Uterus (tissue), 4 donors: ENCODE data around the gene MCRIP1. TPM values are rescaled to one million over a fixed set of nuclear protein-coding genes. Genes with fewer than 3 reads are reported as not detected.

Experiments used
- DNase-seq, 2 donors: peaks; one replicate each; pipeline ENCODE4 v3.0.0-alpha.2; 2019 to 2020
- H3K27ac ChIP-seq, 2 donors: fragments of 200-600 bp; sonication (generic); 1 replicate in 1 of 2; 2 replicates in 1 of 2; pipeline ENCODE4 v1.5.1; 2016 to 2018
- H3K27me3 ChIP-seq, 2 donors: fragments of 200-600 bp; sonication (generic); one replicate each; pipeline ENCODE4 v1.5.1; 2018 to 2019; ENCODE audit warnings: control low read depth in 1 of 2
- H3K36me3 ChIP-seq, 2 donors: fragments of 200-600 bp; sonication (generic); one replicate each; pipeline ENCODE4 v1.5.1; 2019; ENCODE audit warnings: control low read depth in 1 of 2
- H3K4me1 ChIP-seq, 2 donors: fragments of 200-600 bp; sonication (generic); one replicate each; pipeline ENCODE4 v1.5.1; 2018 to 2019; ENCODE audit warnings: control low read depth in 1 of 2
- H3K4me3 ChIP-seq, 2 donors: fragments of 200-600 bp; sonication (generic); 1 replicate in 1 of 2; 2 replicates in 1 of 2; pipeline ENCODE4 v1.5.1; 2018 to 2019; ENCODE audit warnings: mild to moderate bottlenecking in 1 of 2
- H3K9me3 ChIP-seq, 2 donors: fragments of 200-600 bp; sonication (generic); one replicate each; pipeline ENCODE4 v1.5.1; 2019; ENCODE audit warnings: control low read depth in 1 of 2
- CTCF ChIP-seq, 4 experiments: fragments of 200-600 bp in 2 of 4; fragments of 450-650 bp in 2 of 4; sonication (generic) in 2 of 4; IDR thresholded peaks; one replicate each; pipeline ENCODE4 v1.5.1; 2016 to 2019; ENCODE audit warnings: antibody characterized with exemption in 4 of 4, mild to moderate bottlenecking in 2 of 4, moderate library complexity in 1 of 4
- POLR2A ChIP-seq, 2 donors: fragments of 450-650 bp; IDR thresholded peaks; one replicate each; pipeline ENCODE4 v1.6.1; 2016; ENCODE audit warnings: antibody characterized with exemption in 2 of 2, mild to moderate bottlenecking in 1 of 2, moderate library complexity in 1 of 2
- intact Hi-C: fragments of 100-400 bp; cut with DNase I; formaldehyde crosslinking; loops from one replicate; pipeline ENCODE4 v1.15.1; 2023; ENCODE audit warnings: low total_unique reads
- total RNA-seq, 4 donors: library from RNA; depleted of rRNA in 3 of 4; stranded (reverse); fragments of >200 nt in 3 of 4; gene quantifications; one replicate each; pipeline versions ENCODE4 v1.1.0 to v1.2.4, GENCODE V29; 2014 to 2023
- donor health status: DM: yes; HTN: yes; CAD: no.

The MCRIP1 gene
- total RNA-seq, 4 donors from 2014 or later, result 30.5 to 92.6 (median 61.3) TPM

- no peaks in the 10 kb centered on the region for H3K9me3 ChIP-seq
- no peak for DNase-seq
- intact Hi-C loops, result no loop called here
- no peaks in the 10 kb centered on the region for H3K4me1 ChIP-seq
- no peak overlapping the region for H3K27ac ChIP-seq
- no peaks in the 10 kb centered on the region for H3K27me3 ChIP-seq
- H3K4me3 ChIP-seq, result no peak overlapping the region
- H3K36me3 ChIP-seq, result no peaks in the 10 kb centered on the region
- TF ChIP-seq CTCF (IDR thresholded peaks at IDR 0.05) (no peak), POLR2A (IDR thresholded peaks at IDR 0.05) (no peak)
These were observed 11.9 kb downstream of the MCRIP1 start for GRCh38 chr17:81821147-81821546.

- intact Hi-C loops, result no loop called here
- no peak overlapping the region for H3K4me3 ChIP-seq
These were observed 13.4 kb downstream of the MCRIP1 start for GRCh38 chr17:81819708-81820107.

GRCh38 chr17:81817758-81818147 lies 15.3 kb downstream of the MCRIP1 start:
- Histone ChIP-seq H3K27ac (no peak overlapping the region), H3K9me3 (no peaks in the 10 kb centered on the region), H3K27me3 (no peaks in the 10 kb centered on the region), H3K4me3 (no peak overlapping the region), H3K36me3 (no peaks in the 10 kb centered on the region), H3K4me1 (no peaks in the 10 kb centered on the region)
- no peak for DNase-seq
- TF ChIP-seq CTCF (IDR thresholded peaks at IDR 0.05), result no peak
- TF ChIP-seq POLR2A (IDR thresholded peaks at IDR 0.05), result no peak
- intact Hi-C loops, result no loop called here

More at GRCh38 chr17:81819708-81820107, 13.4 kb downstream of the MCRIP1 start:
- Histone ChIP-seq H3K27ac (no peak overlapping the region), H3K36me3 (no peaks in the 10 kb centered on the region), H3K9me3 (no peaks in the 10 kb centered on the region), H3K27me3 (no peaks in the 10 kb centered on the region), H3K4me1 (no peaks in the 10 kb centered on the region)
- TF ChIP-seq CTCF (IDR thresholded peaks at IDR 0.05), result no peak
- no peak for TF ChIP-seq POLR2A (IDR thresholded peaks at IDR 0.05)
- DNase-seq, result no peak

GRCh38 chr17:81815646-81815986 lies 17.5 kb downstream of the MCRIP1 start:
- Histone ChIP-seq H3K4me3 (no peak overlapping the region), H3K27me3 (no peaks in the 10 kb centered on the region), H3K36me3 (no peaks in the 10 kb centered on the region), H3K4me1 (no peaks in the 10 kb centered on the region), H3K27ac (no peak overlapping the region), H3K9me3 (no peaks in the 10 kb centered on the region)
- DNase-seq, result no peak
- intact Hi-C loops, result no loop called here
- TF ChIP-seq POLR2A (IDR thresholded peaks at IDR 0.05) (no peak), CTCF (IDR thresholded peaks at IDR 0.05) (no peak)

- Histone ChIP-seq H3K27ac (no peak overlapping the region), H3K9me3 (no peaks in the 10 kb centered on the region)
- TF ChIP-seq POLR2A (IDR thresholded peaks at IDR 0.05) (no peak), CTCF (IDR thresholded peaks at IDR 0.05) (no peak)
These were observed 18.1 kb downstream of the MCRIP1 start for GRCh38 chr17:81814748-81815645.

More at GRCh38 chr17:81814748-81815645, 18.1 kb downstream of the MCRIP1 start:
- Histone ChIP-seq H3K4me3 (no peak overlapping the region), H3K27me3 (no peaks in the 10 kb centered on the region), H3K36me3 (no peaks in the 10 kb centered on the region), H3K4me1 (no peaks in the 10 kb centered on the region)
- no peak for DNase-seq
- intact Hi-C loops, result no loop called here
